Measurements from ENCODE around the gene CAMTA1. TPM values are rescaled to one million over a fixed set of nuclear protein-coding genes. Genes with fewer than 3 reads are reported as not detected.

Gene CAMTA1
- total RNA-seq, 1 donor from 2014 or later: 268 TPM

DNA sequence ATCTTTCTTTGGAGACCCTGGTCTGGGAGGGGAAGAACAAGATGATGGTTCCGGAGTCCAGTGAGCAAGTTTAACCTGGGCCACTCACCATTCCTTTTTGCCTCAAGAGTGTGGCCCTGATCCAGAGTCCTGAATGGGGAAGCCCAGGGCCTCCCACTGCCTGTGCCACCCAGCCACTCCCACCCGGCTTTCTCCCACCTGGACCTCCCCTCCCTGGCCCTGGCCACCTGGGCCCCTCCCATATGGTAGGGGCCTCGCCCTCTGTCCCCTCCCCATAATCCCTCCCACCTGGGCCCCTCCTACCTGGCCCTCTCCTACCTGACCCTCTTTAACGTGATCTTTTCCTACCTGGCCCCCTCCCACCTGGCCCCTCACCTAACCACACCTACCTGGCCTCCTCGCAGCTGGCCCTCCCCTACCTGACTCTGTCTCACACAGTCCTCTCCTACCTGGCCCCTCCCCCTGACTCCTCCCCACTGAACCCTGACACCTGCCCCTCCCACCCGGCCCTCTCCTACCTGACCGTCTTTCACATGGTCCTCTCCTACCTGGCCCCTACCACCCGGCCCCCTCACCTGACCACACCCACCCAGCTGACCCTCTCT is 765.1 kb downstream of the CAMTA1 start:
- Mint-ChIP-seq H3K4me1 (peaks cover 20% of the 10 kb centered on the region), H3K27ac (peak overlapping the region; percentile 50), H3K27me3 (ENCODE audit: insufficient read depth, low read depth) (peaks cover 5% of the 10 kb centered on the region), H3K36me3 (no peaks in the 10 kb centered on the region), H3K9me3 (peaks cover 2% of the 10 kb centered on the region), H3K4me3 (no peak overlapping the region)
- Histone ChIP-seq H3K9ac (no peak overlapping the region), H3K4me1 (no peaks in the 10 kb centered on the region), H3K27me3 (no peaks in the 10 kb centered on the region), H2AFZ (replicated peaks) (no peak overlapping the region), H3F3A (ENCODE audit: low read depth) (no peaks in the 10 kb centered on the region), H3K36me3 (no peaks in the 10 kb centered on the region), H3K79me2 (ENCODE audit: low read depth) (no peaks in the 10 kb centered on the region), H3K27ac (no peak overlapping the region), H3K4me2 (no peak overlapping the region), H3K4me3 (no peak overlapping the region), H4K20me1 (ENCODE audit: low read depth) (no peaks in the 10 kb centered on the region), H3K9me3 (ENCODE audit: low read depth) (no peaks in the 10 kb centered on the region)
- TF ChIP-seq EZH2phosphoT487 (IDR thresholded peaks at IDR 0.05): no peak
- TF ChIP-seq, protein P1, sequence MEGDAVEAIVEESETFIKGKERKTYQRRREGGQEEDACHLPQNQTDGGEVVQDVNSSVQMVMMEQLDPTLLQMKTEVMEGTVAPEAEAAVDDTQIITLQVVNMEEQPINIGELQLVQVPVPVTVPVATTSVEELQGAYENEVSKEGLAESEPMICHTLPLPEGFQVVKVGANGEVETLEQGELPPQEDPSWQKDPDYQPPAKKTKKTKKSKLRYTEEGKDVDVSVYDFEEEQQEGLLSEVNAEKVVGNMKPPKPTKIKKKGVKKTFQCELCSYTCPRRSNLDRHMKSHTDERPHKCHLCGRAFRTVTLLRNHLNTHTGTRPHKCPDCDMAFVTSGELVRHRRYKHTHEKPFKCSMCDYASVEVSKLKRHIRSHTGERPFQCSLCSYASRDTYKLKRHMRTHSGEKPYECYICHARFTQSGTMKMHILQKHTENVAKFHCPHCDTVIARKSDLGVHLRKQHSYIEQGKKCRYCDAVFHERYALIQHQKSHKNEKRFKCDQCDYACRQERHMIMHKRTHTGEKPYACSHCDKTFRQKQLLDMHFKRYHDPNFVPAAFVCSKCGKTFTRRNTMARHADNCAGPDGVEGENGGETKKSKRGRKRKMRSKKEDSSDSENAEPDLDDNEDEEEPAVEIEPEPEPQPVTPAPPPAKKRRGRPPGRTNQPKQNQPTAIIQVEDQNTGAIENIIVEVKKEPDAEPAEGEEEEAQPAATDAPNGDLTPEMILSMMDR (IDR thresholded peaks at IDR 0.05): no peak
- TF ChIP-seq EZH2 (IDR thresholded peaks at IDR 0.05): no peak
- DNase-seq (ENCODE audit: low spot score): no peak

GRCh38 chr1:7550981-7551380 is 765.7 kb downstream of the CAMTA1 start:
- Histone ChIP-seq H3F3A (ENCODE audit: low read depth) (no peaks in the 10 kb centered on the region), H3K36me3 (no peaks in the 10 kb centered on the region), H3K9me3 (ENCODE audit: low read depth) (no peaks in the 10 kb centered on the region), H3K4me1 (no peaks in the 10 kb centered on the region), H3K27ac (no peak overlapping the region), H3K9ac (no peak overlapping the region), H3K4me2 (no peak overlapping the region), H3K27me3 (no peaks in the 10 kb centered on the region), H3K79me2 (ENCODE audit: low read depth) (no peaks in the 10 kb centered on the region), H4K20me1 (ENCODE audit: low read depth) (no peaks in the 10 kb centered on the region), H3K4me3 (no peak overlapping the region), H2AFZ (replicated peaks) (no peak overlapping the region)
- no peak for DNase-seq (ENCODE audit: low spot score)
- Mint-ChIP-seq H3K9me3 (peaks cover 2% of the 10 kb centered on the region), H3K36me3 (no peaks in the 10 kb centered on the region), H3K27ac (peak overlapping the region; percentile 36), H3K4me1 (peaks cover 20% of the 10 kb centered on the region), H3K4me3 (no peak overlapping the region), H3K27me3 (ENCODE audit: insufficient read depth, low read depth) (peaks cover 5% of the 10 kb centered on the region)
- TF ChIP-seq EZH2phosphoT487 (IDR thresholded peaks at IDR 0.05) (no peak), EZH2 (IDR thresholded peaks at IDR 0.05) (no peak)
- TF ChIP-seq, protein P1 (IDR thresholded peaks at IDR 0.05): no peak

DNA sequence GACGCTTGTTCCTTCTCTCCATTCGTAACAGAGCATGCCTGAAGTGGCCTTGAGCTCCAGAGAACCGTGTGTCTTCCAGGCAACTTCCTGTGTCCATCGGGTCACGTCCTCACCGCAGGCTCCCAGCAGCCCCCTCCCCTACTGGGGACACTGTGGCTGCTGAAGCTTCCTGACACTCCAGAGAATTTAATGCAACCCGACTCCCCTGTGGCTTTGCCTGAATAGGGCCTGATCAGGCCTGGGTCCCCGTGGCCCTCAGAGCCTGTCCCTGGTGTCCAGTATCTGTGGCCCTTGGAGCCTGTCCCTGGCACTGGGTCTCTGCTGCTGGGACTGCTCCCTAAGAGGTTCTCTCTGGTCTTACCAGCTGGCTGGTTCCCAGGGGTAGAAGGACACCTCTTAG is 766.2 kb downstream of the CAMTA1 start:
- Histone ChIP-seq H3K79me2 (ENCODE audit: low read depth) (no peaks in the 10 kb centered on the region), H3K4me1 (no peaks in the 10 kb centered on the region), H3K4me2 (no peak overlapping the region), H3K27me3 (no peaks in the 10 kb centered on the region), H3K27ac (no peak overlapping the region), H3F3A (ENCODE audit: low read depth) (no peaks in the 10 kb centered on the region), H3K4me3 (no peak overlapping the region), H3K9me3 (ENCODE audit: low read depth) (no peaks in the 10 kb centered on the region), H4K20me1 (ENCODE audit: low read depth) (no peaks in the 10 kb centered on the region), H3K36me3 (no peaks in the 10 kb centered on the region), H3K9ac (no peak overlapping the region), H2AFZ (replicated peaks) (no peak overlapping the region)
- Mint-ChIP-seq H3K4me1 (peaks cover 20% of the 10 kb centered on the region), H3K4me3 (no peak overlapping the region), H3K27ac (peak overlapping the region; percentile 36), H3K36me3 (no peaks in the 10 kb centered on the region), H3K27me3 (ENCODE audit: insufficient read depth, low read depth) (peaks cover 5% of the 10 kb centered on the region), H3K9me3 (peaks cover 2% of the 10 kb centered on the region)
- TF ChIP-seq, protein P1 (IDR thresholded peaks at IDR 0.05): no peak
- no peak for TF ChIP-seq EZH2phosphoT487 (IDR thresholded peaks at IDR 0.05)
- no peak for TF ChIP-seq EZH2 (IDR thresholded peaks at IDR 0.05)
- no peak for DNase-seq (ENCODE audit: low spot score)

Data from neural progenitor cell (in vitro differentiated cells).